DND-41 (cell line): ENCODE results near the gene CDC42SE2.
A peak's percentile ranks its signal among the peaks of the same experiment; 100 is the strongest.

Experiments used
- ATAC-seq: fragments of 200-7000 bp; cut with Tn5 transposase; 3 replicates; pipeline ENCODE4 v1.9.1; 2021; ENCODE audit warnings: low read depth; ENCODE audit not compliant: insufficient read depth
- DNase-seq: peaks from one replicate; pipeline ENCODE4 v3.0.0-alpha.2; 2020
- H2AFZ ChIP-seq: 2 replicates; pipeline ENCODE4 v1.6.0; 2012; ENCODE audit warnings: low read depth, low read length
- H3K27ac ChIP-seq: 2 replicates; pipeline ENCODE4 v1.5.1; 2012; ENCODE audit warnings: low read length, inconsistent platforms
- H3K27me3 ChIP-seq: fragments of 200-600 bp; sonication (generic); 2 replicates; pipeline ENCODE4 v1.6.0; 2012; ENCODE audit warnings: low read length, mild to moderate bottlenecking, inconsistent platforms; ENCODE audit not compliant: insufficient read depth, poor library complexity
- H3K36me3 ChIP-seq: 2 replicates; pipeline ENCODE4 v1.5.1; 2012; ENCODE audit warnings: low read length, inconsistent platforms; ENCODE audit not compliant: insufficient read depth
- H3K4me1 ChIP-seq: 2 replicates; pipeline ENCODE4 v1.5.1; 2012; ENCODE audit warnings: mild to moderate bottlenecking, low read length; ENCODE audit not compliant: insufficient read depth
- H3K4me2 ChIP-seq: 2 replicates; pipeline ENCODE4 v1.6.0; 2012; ENCODE audit warnings: mild to moderate bottlenecking, moderate library complexity, low read length, inconsistent platforms; ENCODE audit not compliant: insufficient read depth
- H3K4me3 ChIP-seq, 2 experiments: fragments of 200-600 bp in 1 of 2; shearing (Covaris generic) in 1 of 2; 2 replicates each; pipeline ENCODE4 v1.5.1; 2012 to 2016; ENCODE audit warnings: inconsistent platforms in 2 of 2, low read length in 2 of 2, mild to moderate bottlenecking in 2 of 2, low read depth in 1 of 2, moderate library complexity in 1 of 2
- H3K79me2 ChIP-seq: 2 replicates; pipeline ENCODE4 v1.6.0; 2012; ENCODE audit warnings: low read length, inconsistent platforms; ENCODE audit not compliant: insufficient read depth
- H3K9ac ChIP-seq: 2 replicates; pipeline ENCODE4 v1.6.0; 2012; ENCODE audit warnings: low read depth, mild to moderate bottlenecking, inconsistent platforms, low read length, moderate library complexity
- H3K9me3 ChIP-seq: 2 replicates; pipeline ENCODE4 v1.5.1; 2012; ENCODE audit warnings: low read length, moderate library complexity, mild to moderate bottlenecking, inconsistent platforms; ENCODE audit not compliant: insufficient read depth, severe bottlenecking
- H4K20me1 ChIP-seq: 2 replicates; pipeline ENCODE4 v1.6.0; 2012; ENCODE audit warnings: low read length; ENCODE audit not compliant: insufficient read depth
- EZH2 ChIP-seq: IDR thresholded peaks from 3 replicates; pipeline ENCODE4 v1.6.1; 2012; ENCODE audit warnings: borderline replicate concordance, low read depth, mild to moderate bottlenecking, moderate library complexity, low read length, inconsistent platforms; ENCODE audit not compliant: severe bottlenecking
- TF ChIP-seq, protein P1 (sequence below): IDR thresholded peaks from 2 replicates; pipeline ENCODE4 v1.5.1; 2012; ENCODE audit warnings: borderline replicate concordance, low read length, moderate library complexity, mild to moderate bottlenecking; ENCODE audit not compliant: poor library complexity, severe bottlenecking; ENCODE audit errors: extremely low read depth

CDC42SE2 gene

DNA sequence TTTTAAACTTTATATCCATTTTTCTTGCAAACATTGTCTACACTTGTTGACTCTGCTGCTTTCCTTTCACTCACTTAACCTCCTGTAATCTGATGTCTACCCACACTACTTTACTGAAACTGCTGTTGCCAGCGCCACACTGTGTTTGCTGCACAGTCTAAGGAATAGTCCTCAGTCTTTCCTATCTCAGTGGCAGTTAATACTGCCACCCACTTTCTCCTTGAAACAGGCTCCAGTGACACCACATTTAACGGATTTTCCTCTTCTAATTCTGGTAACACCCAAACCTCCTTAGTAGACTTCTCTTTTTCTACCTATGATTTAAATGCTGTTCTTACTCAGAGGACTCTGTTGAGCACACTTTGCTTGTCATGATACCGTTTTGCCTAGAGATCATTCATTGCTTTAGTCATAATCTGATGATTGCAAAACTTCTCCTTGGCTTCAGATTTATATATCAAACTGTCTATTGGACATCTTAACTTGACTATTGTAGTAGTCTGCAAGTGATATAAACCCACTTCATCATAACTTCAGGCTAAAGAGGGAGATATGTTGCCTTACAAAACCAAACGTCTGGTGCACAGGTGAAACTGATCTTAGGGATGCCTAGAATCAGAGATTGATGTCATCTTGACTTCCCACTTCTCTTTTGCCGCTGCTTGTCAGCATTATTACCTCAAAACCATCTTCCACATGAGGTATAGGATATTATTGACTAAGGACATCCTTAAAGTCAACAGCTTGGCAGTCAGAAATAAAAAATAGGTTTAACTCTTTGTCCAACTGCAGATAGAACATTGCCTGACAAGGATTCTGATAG lies 94.1 kb downstream of the CDC42SE2 start:
- H3K4me1 ChIP-seq = no peaks in the 10 kb centered on the region
- H4K20me1 ChIP-seq = peaks cover 16% of the 10 kb centered on the region; the same call in 1 of the 2 replicates
- no peaks in the 10 kb centered on the region for H3K9me3 ChIP-seq
- H3K27me3 ChIP-seq = no peaks in the 10 kb centered on the region
- no peak overlapping the region for H3K4me2 ChIP-seq
- H3K4me3 ChIP-seq = no peak overlapping the region
- no peak overlapping the region for H3K27ac ChIP-seq
- peaks cover 32% of the 10 kb centered on the region for H3K36me3 ChIP-seq
- no peak overlapping the region for H3K9ac ChIP-seq
- H2AFZ ChIP-seq = no peak overlapping the region
- no peak for TF ChIP-seq EZH2
- TF ChIP-seq, protein P1, sequence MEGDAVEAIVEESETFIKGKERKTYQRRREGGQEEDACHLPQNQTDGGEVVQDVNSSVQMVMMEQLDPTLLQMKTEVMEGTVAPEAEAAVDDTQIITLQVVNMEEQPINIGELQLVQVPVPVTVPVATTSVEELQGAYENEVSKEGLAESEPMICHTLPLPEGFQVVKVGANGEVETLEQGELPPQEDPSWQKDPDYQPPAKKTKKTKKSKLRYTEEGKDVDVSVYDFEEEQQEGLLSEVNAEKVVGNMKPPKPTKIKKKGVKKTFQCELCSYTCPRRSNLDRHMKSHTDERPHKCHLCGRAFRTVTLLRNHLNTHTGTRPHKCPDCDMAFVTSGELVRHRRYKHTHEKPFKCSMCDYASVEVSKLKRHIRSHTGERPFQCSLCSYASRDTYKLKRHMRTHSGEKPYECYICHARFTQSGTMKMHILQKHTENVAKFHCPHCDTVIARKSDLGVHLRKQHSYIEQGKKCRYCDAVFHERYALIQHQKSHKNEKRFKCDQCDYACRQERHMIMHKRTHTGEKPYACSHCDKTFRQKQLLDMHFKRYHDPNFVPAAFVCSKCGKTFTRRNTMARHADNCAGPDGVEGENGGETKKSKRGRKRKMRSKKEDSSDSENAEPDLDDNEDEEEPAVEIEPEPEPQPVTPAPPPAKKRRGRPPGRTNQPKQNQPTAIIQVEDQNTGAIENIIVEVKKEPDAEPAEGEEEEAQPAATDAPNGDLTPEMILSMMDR = no peak
- no peak for DNase-seq
- no peak; the same call in 2 of the 3 replicates for ATAC-seq
- H3K79me2 ChIP-seq = peaks cover 83% of the 10 kb centered on the region

DNA sequence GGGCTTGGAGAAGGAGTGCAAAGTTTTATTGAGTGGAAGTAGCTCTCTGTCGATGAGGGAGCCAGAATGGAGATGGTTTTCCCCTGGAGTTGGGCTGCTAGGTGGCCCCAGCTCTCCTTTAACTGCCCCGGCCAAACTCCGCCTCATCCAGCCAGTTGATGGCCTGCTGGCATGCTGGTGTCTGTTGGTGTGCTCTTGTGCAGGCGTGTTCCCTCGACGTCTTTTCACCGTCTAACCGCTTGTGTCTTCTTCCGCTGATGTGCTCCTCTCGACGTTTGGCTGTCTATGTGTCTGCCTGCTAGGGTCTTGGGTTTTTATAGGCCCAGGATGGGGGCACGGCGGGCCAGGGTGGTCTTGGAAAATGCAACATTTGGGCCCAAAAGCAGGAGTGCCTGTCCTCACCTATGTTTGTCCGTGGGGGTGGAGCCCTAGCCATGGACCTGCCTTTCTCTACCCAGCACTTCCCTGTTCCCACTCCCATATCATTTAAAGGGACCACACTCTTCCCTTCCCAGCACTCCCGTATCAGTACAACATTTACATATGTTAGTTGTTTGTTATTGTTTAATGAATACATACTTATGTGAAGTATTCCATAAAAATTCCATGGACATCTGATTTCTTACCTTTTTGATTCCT lies 97.9 kb downstream of the CDC42SE2 start:
- Histone ChIP-seq H3K4me3 (no peak overlapping the region), H3K9ac (no peak overlapping the region), H3K4me2 (no peak overlapping the region), H4K20me1 (peaks cover 22% of the 10 kb centered on the region; the same call in 1 of the 2 replicates), H3K36me3 (peaks cover 46% of the 10 kb centered on the region), H3K27me3 (no peaks in the 10 kb centered on the region), H2AFZ (no peak overlapping the region), H3K4me1 (0 out of 2 replicates have a peak, but pooled peaks cover 3% of the 10 kb centered on the region), H3K27ac (no peak overlapping the region), H3K79me2 (peaks cover 77% of the 10 kb centered on the region), H3K9me3 (no peaks in the 10 kb centered on the region)
- ATAC-seq (no peak), DNase-seq (no peak)
- TF ChIP-seq EZH2 = no peak
- TF ChIP-seq, protein P1 = no peak

DNA sequence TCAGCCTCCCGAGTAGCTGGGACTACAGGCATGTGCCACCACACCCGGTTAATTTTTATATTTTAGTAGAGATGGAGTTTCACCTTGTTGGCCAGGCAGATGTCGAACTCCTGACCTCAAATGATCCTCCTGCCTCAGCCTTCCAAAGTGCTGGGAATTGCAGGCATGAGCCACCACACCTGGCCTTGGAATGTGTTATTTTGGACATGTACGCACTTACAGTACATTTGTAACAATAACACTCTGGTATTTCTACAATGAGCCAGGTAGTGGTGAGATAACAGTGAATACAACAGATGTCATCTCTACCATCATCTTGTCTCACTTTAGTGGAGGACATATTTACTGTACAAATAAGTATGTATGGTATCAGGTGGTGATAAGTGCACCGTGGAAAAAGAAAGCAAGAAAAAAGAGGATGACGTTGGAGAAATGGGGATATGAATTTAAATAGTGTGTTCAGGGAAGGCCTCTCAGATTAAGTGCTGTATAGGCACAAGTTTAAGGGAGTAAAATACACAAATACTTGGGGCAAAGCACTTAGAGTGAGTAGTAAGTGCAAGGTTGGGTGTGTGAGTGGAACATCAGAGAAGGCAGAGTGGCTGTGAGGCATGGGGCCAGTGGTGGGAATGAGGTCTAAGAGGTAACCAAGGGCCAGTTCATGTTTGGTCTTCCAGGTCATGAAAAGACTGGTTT lies 100.1 kb downstream of the CDC42SE2 start:
- Histone ChIP-seq H2AFZ (no peak overlapping the region), H4K20me1 (peaks cover 16% of the 10 kb centered on the region; the same call in 1 of the 2 replicates), H3K79me2 (peaks cover 77% of the 10 kb centered on the region), H3K4me2 (no peak overlapping the region), H3K36me3 (peaks cover 41% of the 10 kb centered on the region), H3K4me1 (0 out of 2 replicates have a peak, but pooled peaks cover 3% of the 10 kb centered on the region), H3K27me3 (no peaks in the 10 kb centered on the region), H3K9ac (no peak overlapping the region), H3K27ac (peak overlapping the region; percentile 35; the same call in 1 of the 2 replicates), H3K9me3 (no peaks in the 10 kb centered on the region), H3K4me3 (no peak overlapping the region)
- ATAC-seq = no peak
- no peak for TF ChIP-seq EZH2
- TF ChIP-seq, protein P1 = no peak
- no peak for DNase-seq
